Thyroid gland (tissue), 4 donors: ENCODE measurements around the gene PAAF1.

Experiments
- CTCF ChIP-seq, 6 experiments: fragments of 200-600 bp in 3 of 6; fragments of 450-650 bp in 3 of 6; sonication (generic) in 3 of 6; IDR thresholded peaks; one replicate each; pipeline ENCODE4 v1.5.1; 2016 to 2019; ENCODE audit warnings: antibody characterized with exemption in 6 of 6, mild to moderate bottlenecking in 2 of 6, inconsistent platforms in 1 of 6, moderate library complexity in 1 of 6
- POLR2A ChIP-seq, 2 donors: fragments of 450-650 bp; IDR thresholded peaks; one replicate each; pipeline ENCODE4 v1.6.1; 2017; ENCODE audit warnings: antibody characterized with exemption in 2 of 2, mild to moderate bottlenecking in 2 of 2, moderate library complexity in 1 of 2

- TF ChIP-seq POLR2A (IDR thresholded peaks at IDR 0.05) (no peak), CTCF (IDR thresholded peaks at IDR 0.05) (no peak)
Observed at GRCh38 chr11:73969091-73969490, 92.3 kb downstream of the PAAF1 start.
